T47D (cell line): Measurements from ENCODE around the gene BCAS1.

Experiments used
- DNase-seq, 2 experiments: peaks; one replicate each; pipeline versions ENCODE4 v3.0.0 to v3.0.0-alpha.2; 2011 to 2012; ENCODE audit warnings: low read depth in 1 of 2, low spot score in 1 of 2
- JUND ChIP-seq: IDR thresholded peaks from 2 replicates; pipeline ENCODE4 v1.6.1; 2012; ENCODE audit warnings: low read depth
- in situ Hi-C: cut with HindIII; loops from 2 replicates; pipeline ENCODE4 v1.10.0; 2016; ENCODE audit warnings: low sequenced_read_pairs, low pct_unique_long_range_greater_than_20kb

BCAS1 gene

DNA sequence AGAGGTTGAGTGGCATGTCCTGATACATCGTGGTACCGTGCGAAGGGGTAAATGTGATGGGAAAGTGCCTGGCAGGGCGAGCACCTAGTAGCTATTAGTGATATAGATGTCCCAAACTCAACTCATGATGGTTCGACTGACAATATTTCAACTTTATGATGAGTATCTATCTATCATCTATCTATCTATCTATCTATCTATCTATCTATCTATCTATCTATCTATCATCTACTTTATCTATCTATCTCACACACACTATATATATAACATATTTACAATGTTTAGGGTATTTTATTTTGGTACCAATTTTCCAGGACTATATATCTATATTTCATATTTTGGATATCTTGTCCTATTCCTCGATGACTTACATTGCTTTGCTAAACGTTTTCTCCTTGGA, 5.5 kb downstream of the BCAS1 start:
- TF ChIP-seq JUND: no peak
- in situ Hi-C loops: no loop called here
- DNase-seq: no peak

DNA sequence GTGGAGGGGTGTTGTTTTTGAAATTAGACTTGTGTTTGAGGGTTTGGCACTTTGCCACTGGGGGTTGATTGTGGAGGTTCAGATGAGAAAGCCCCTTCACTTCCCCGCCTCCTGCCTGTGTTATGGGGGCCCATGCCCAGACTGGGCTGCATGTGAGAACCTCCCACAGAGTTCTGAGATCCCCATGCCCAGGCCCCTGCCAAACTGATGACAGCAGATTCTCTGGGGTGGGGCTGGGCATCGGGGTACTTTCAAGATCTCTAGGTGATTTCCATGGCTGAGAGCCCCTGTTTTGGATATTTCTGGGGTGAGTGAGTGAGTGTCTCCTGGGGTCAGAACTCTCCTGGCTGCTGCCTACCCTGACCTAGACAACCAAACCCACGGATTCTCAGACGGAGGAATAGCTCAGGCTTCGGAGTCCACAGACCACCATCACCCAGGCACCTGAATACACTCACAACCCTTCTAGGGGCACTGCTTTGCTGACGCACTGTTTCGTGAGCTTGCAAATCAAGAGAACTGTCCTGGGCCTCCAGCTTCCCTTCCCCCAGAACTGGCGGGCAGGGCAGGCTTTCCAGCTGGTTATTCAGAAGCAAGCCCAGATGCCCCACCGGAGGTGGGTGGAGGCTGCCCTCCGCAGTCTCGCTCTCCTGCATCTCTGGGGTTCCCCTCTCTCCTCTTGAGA, 6.3 kb downstream of the BCAS1 start:
- in situ Hi-C loops: no loop called here
- TF ChIP-seq JUND: no peak
- DNase-seq: no peak

- TF ChIP-seq JUND: no peak
- in situ Hi-C loops: no loop called here
- DNase-seq: no peak
Observed at GRCh38 chr20:54063580-54063979, 6.8 kb downstream of the BCAS1 start.

GRCh38 chr20:54062812-54063280, 7.5 kb downstream of the BCAS1 start:
- DNase-seq: peak; percentile 47 to 79
- in situ Hi-C loops: no loop called here
- no peak for TF ChIP-seq JUND

DNA sequence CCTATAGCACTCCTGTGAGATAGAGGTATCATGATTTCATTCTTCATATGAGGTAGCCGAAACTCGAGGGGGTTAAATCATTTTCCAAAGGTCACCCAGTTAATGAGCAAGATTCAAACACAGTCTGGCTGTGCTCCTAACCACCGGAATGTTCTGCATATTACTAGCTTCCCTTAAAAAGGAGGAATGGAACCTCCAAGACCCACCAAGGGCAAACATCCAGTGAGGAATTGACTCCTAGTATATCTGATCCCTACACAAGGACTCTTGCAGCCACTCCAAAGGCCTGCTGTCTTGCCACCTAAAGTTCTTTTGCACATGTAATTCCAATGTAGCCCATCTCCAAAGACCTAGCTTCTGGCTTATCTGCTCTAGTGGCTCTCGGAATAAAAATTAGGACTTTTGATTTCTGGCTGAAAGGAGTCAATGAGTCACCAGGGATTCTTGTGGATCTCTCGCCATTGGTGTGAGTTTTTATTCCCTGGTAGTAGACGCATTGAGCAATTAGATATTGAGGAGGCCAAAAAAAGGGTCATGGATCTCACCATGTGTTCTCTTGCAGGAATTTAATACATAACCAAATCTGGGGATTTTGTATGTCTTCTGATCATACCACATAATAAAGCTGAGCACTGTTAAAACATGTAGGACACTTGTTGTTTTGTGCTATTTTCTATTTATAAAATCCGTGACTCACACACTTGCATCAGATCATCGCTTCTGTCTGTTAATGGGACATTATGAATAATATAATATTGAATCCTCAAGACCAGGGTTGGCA, 9.1 kb downstream of the BCAS1 start:
- no peak for TF ChIP-seq JUND
- no peak for DNase-seq
- in situ Hi-C loops: no loop called here

DNA sequence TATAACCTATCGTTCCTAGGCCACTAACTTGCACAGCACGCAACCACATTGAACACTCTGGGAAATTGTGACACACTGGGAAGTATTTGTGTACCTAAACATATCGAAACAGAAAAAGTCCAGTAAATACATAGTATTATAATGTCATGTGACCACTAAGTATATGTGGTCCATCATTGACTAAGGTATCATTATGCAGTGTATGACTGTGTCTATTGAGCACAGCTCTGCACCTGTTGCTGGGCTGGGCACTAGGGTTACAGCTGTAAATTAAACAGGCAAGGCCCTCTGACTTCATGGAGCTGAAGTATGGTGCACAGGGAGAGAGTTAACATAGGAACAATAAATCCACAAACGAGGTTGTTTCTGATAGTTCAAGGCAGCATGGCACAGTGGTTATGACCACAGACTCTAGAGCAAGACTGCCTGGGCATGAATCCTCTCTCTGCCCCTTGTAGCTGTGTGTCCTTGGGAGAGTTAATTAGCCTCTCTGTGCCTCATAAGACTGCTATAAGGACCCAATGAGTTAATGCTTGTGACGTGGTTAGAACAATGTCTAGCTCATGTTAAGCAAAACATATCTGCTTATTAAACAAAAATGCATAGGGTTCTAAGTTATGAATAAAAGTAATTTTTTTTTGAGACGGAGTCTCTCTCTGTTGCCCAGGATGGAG, 10.6 kb downstream of the BCAS1 start:
- in situ Hi-C loops: no loop called here
- no peak for DNase-seq
- TF ChIP-seq JUND: no peak

DNA sequence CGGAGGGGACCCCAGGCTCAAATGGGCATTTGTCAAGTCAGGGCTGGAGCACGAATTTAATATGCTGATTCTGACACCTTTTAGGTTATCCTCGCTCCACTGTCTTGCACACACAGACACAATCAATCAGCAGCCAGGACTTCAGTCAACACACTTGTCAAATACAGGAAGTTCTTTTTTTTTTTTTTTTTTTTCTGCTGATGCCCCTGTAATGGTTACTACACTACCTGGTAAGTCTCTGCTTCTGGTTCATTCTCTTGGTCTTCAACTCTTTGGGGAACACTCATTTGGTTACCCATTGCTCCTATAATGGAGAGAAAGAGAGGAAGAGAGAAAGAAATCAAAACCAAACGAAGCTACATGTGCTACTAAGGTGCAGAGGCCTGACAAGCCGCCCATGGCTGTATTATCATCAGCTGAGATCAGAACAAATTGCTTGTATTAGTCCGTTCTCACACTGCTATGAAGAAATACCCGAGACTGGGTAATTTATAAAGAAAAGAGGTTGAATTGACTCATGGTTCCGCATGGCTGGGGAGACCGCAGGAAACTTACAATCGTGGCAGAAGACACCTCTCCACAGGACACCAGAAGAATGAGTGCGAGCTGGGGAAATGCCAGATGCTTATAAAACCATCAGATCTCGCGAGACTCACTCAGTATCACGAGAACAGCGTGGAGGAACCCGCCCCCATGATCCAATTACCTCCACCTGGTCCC, 11.8 kb downstream of the BCAS1 start:
- no peak for TF ChIP-seq JUND
- no peak for DNase-seq
- in situ Hi-C loops: no loop called here

- DNase-seq: no peak
- no peak for TF ChIP-seq JUND
- in situ Hi-C loops: no loop called here
Observed at GRCh38 chr20:54056762-54057639, 13.4 kb downstream of the BCAS1 start.

GRCh38 chr20:54054516-54054915, 15.9 kb downstream of the BCAS1 start:
- no peak for DNase-seq
- in situ Hi-C loops: no loop called here
- TF ChIP-seq JUND: no peak

DNA sequence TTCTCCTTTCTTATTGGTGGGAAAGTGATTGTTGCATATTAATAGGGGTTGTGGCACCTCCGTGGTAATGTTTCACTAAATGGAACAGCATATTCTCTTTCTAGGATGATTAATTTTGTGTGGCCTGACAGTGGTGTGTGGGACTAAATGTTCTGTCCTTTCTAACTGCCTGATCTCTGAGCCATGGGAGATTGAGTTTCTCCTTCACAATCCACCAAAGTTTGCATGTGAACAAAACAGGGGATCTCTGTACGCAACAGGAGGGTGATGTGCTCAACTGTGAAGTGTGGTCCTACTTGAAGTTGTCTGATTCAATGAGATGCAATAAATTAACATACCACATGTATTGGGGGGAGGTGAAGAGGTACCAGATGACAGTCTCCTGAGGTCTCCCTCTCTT, 19.3 kb downstream of the BCAS1 start:
- in situ Hi-C loops: no loop called here
- no peak for DNase-seq

DNA sequence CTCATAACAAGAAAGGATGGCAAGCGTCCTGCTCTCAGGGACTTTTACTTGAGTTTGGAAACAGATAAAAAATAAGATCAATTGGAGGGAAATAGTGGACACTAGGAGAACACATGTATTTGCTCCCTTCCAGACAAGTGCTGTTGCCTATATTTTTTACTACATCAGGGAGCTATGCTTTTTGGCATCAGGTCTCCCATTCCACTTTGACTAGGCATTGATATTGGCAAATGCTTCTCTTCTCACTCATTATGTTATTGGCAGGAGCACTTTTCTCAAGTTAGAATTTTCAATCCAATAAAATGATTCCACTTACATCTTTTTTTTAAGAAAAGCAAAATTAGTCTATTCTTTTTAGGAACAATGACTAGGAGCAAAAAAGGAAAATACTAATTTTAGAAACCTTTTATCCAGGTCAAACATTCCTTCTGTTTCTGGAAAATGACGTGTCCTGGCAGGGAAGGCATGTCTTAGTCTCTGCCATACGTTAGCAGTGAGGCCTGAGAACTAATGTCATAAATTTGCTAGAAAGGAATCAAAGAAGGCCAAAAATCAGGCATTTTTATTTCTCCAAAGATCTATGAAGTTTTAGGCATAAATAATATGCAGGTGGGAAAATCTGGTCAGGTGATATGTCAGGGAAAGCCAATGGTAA, 21.4 kb downstream of the BCAS1 start:
- in situ Hi-C loops: no loop called here
- no peak for TF ChIP-seq JUND
- DNase-seq: no peak

More for the DNA sequence above, 19.3 kb downstream of the BCAS1 start:
- no peak for TF ChIP-seq JUND

DNA sequence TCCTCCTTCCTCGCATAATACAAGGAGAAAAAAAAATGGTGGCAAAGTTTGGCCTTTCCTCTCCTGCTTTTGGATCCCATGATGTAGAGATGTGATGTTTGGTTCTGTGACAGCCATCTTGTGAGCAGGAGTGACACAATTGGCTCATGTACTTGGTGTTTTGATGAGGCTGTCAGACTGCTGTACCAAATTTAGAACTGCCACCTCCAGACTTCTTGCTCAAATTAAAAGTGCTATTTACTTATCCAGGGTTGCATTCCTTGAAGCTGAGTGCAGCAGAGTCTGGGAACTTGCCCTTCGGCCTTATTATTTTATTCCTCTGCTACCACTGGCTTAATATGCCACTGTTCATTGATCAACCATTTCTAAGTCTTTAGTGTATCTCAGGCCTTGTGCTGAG, 21.9 kb downstream of the BCAS1 start:
- in situ Hi-C loops: no loop called here
- TF ChIP-seq JUND: no peak
- DNase-seq: no peak
